Fibroblast of the aortic adventitia (primary cell): ENCODE results near the gene SLC4A3. TPM values are rescaled to one million over a fixed set of nuclear protein-coding genes. Genes with fewer than 3 reads are reported as not detected.

ENCODE experiments used
- DNase-seq: peaks from one replicate; pipeline ENCODE4 v3.0.0-alpha.2; 2010; ENCODE audit warnings: low read depth
- H3K4me3 ChIP-seq: 2 replicates; pipeline ENCODE4 v1.5.1; 2011; ENCODE audit warnings: low read depth, mild to moderate bottlenecking, control low read depth, low read length, moderate library complexity
- total RNA-seq: library from RNA; depleted of rRNA; stranded (reverse); fragments of >200 nt; gene quantifications from 2 replicates; pipeline ENCODE4 v1.2.3, GENCODE V29; 2012; ENCODE audit warnings: low replicate concordance
- TF ChIP-seq, protein P1 (sequence below): IDR thresholded peaks from 2 replicates; pipeline ENCODE4 v1.5.1; 2011; ENCODE audit warnings: mild to moderate bottlenecking, low read length, control low read depth, inconsistent platforms; ENCODE audit not compliant: insufficient read depth

Gene SLC4A3
- total RNA-seq, 1 donor, result 2.5 TPM

GRCh38 chr2:219631904-219632759 lies 4.7 kb downstream of the SLC4A3 start:
- no peak for DNase-seq
- TF ChIP-seq, protein P1, sequence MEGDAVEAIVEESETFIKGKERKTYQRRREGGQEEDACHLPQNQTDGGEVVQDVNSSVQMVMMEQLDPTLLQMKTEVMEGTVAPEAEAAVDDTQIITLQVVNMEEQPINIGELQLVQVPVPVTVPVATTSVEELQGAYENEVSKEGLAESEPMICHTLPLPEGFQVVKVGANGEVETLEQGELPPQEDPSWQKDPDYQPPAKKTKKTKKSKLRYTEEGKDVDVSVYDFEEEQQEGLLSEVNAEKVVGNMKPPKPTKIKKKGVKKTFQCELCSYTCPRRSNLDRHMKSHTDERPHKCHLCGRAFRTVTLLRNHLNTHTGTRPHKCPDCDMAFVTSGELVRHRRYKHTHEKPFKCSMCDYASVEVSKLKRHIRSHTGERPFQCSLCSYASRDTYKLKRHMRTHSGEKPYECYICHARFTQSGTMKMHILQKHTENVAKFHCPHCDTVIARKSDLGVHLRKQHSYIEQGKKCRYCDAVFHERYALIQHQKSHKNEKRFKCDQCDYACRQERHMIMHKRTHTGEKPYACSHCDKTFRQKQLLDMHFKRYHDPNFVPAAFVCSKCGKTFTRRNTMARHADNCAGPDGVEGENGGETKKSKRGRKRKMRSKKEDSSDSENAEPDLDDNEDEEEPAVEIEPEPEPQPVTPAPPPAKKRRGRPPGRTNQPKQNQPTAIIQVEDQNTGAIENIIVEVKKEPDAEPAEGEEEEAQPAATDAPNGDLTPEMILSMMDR, result no peak
- no peak overlapping the region for H3K4me3 ChIP-seq

- TF ChIP-seq, protein P1, result no peak
- no peak for DNase-seq
- no peak overlapping the region for H3K4me3 ChIP-seq
Observed at GRCh38 chr2:219632760-219633105, 5.3 kb downstream of the SLC4A3 start.

GRCh38 chr2:219633276-219634065 lies 6.0 kb downstream of the SLC4A3 start:
- no peak overlapping the region for H3K4me3 ChIP-seq
- no peak for DNase-seq
- TF ChIP-seq, protein P1, result no peak

DNA sequence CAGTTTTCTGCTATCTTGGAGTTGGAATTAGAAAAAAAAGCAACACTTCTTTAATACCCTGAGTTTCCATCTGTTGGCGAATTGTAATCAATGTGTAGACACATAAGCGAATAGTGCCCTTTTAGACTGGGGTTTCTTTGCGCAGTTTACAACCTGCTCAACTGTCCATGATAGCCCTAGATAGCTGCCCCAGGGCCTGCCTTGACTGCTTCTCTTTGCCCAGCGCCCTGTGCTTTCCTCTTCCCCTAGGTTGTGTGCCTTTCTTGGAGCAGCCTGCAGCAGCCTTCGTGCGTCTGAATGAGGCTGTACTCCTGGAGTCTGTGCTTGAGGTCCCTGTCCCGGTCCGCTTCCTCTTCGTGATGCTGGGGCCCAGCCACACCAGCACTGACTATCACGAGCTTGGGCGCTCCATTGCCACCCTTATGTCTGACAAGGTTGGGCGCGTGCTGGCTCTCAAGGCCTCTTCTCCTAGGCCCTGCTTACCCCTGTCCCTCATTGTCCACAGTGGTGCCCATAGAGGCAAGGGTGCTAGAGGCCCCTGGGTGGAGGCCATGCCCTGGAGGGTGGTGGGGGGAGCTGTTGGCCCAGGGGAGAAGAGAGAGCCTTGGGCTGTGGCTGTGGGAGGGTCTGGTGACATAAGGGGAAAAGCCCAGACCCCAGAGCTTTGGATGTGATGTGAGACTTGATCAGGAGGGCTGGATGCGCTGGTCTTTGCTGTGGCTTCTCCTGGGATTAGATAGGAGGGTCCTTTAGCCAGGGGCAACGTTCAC lies 6.9 kb downstream of the SLC4A3 start:
- H3K4me3 ChIP-seq, result no peak overlapping the region
- DNase-seq, result no peak
- TF ChIP-seq, protein P1, result no peak

- TF ChIP-seq, protein P1, result no peak
- DNase-seq, result no peak
- no peak overlapping the region for H3K4me3 ChIP-seq
Observed at GRCh38 chr2:219634951-219635751, 7.7 kb downstream of the SLC4A3 start.
